VCaP (cell line): ENCODE data around the gene ZC3H13.

Experiments
- H3K27ac ChIP-seq: fragments of 450-650 bp; 2 replicates; pipeline ENCODE4 v1.5.1; 2017
- TF ChIP-seq, protein P1 (sequence below): fragments of 450-650 bp; conservative IDR thresholded peaks from 2 replicates; pipeline ENCODE4 v1.5.1; 2017; ENCODE audit warnings: mild to moderate bottlenecking, moderate library complexity

Gene ZC3H13

DNA sequence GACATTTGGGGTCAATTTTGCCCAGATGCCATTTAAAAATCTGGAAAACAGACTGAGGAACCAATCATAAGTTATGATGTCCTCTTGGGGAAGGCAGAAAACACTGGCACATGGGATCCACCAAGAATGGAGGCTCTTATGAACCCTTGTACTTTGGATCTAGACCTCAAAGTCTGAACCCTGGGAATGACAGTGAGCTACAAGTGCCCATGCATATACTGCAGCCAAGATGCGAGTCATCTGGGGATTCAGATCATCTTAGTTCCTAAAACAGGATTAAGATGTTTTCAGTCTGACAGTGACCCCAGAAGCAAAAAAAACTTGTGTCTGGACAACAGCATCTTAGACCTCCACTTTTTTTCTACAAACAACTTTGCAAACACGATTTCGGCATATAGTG lies 100.8 kb downstream of the ZC3H13 start:
- TF ChIP-seq, protein P1, sequence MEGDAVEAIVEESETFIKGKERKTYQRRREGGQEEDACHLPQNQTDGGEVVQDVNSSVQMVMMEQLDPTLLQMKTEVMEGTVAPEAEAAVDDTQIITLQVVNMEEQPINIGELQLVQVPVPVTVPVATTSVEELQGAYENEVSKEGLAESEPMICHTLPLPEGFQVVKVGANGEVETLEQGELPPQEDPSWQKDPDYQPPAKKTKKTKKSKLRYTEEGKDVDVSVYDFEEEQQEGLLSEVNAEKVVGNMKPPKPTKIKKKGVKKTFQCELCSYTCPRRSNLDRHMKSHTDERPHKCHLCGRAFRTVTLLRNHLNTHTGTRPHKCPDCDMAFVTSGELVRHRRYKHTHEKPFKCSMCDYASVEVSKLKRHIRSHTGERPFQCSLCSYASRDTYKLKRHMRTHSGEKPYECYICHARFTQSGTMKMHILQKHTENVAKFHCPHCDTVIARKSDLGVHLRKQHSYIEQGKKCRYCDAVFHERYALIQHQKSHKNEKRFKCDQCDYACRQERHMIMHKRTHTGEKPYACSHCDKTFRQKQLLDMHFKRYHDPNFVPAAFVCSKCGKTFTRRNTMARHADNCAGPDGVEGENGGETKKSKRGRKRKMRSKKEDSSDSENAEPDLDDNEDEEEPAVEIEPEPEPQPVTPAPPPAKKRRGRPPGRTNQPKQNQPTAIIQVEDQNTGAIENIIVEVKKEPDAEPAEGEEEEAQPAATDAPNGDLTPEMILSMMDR = no peak

DNA sequence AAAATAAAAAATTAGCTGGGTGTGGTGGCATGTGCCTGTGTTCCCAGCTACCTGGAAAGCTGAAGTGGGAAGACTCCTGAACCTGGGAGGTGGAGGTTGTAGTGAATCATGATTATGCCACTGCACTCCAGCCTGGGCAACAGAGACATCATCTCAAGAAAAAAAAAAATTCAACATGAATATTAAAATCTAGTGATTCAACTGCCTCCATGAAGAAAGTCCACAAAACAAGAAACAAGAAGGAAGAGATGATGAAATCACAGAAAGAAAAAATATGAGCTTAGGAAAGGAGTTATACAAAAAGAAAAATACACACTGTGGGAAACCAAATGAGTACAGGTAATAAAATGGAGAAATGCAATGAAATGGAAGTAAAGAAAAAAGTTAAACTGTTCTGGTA lies 101.4 kb downstream of the ZC3H13 start:
- no peak overlapping the region for H3K27ac ChIP-seq
- TF ChIP-seq, protein P1 = no peak

More for the DNA sequence above, 100.8 kb downstream of the ZC3H13 start:
- H3K27ac ChIP-seq = no peak overlapping the region

DNA sequence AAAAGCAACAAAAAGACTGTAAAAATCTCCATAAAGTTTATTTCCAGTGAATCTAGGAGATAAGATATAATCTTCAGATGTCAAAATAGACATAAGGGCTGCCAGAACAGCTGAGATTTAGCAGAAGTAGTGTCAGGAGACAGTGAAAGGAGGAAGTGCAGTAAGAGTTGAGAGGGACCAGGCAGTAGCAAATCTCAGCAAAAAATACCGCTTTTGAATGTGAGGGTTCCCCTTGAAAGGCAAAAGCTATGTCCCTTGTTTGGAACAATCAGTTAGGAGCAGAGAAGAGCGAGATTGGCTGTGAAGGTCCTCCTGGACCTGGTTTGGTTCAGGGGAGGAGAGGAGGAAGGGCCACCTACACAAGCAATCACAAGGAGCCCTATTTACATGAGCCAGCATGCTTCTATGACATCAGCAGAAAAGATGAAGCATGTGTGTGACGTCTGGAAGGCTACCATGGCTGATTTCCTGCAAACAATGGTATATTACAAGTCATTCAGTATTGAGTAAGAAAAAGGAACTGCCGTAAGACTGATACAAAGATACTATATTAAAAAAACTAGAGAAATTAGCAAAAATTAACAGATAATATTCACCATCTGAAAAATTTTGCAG lies 102.1 kb downstream of the ZC3H13 start:
- TF ChIP-seq, protein P1 = no peak
- no peak overlapping the region for H3K27ac ChIP-seq

DNA sequence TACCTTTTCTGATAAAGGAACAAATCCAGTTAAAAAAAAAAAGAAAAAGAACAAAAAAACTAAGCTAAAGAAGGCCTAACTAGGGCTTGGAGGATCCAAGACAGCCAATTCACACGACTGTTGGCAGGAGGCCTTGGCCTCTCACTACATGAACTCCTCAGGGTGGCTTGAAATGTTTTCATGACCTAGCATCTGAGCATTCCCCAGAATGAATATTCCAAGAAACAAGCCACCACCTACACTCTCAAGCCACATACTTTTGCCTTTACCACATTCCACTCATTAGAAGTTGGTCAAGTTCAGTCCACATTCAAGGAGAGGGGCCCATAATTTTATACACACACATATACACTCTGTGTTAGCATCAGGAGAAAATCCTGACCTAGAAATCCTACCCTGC lies 103.4 kb downstream of the ZC3H13 start:
- H3K27ac ChIP-seq = no peak overlapping the region
- TF ChIP-seq, protein P1 = no peak

DNA sequence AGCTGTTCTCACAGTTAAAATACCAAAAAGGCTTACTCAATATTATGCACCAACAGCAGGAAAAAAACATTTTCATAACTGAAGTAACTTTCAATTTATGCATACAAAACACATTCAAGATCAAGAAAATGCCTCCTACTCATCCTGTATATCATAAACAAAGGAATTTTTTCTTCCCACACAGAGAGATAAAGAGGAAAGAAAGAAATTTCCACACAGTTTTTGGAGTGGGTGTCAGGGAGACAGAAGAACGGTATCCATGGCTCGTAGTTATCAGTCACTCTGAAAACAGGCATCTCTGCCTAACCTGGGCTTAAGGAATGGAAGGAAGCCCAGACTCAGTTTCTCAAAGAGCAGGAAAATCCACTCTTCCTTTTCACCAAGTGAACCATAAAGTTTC lies 108.6 kb downstream of the ZC3H13 start:
- no peak overlapping the region for H3K27ac ChIP-seq
- TF ChIP-seq, protein P1 = no peak

DNA sequence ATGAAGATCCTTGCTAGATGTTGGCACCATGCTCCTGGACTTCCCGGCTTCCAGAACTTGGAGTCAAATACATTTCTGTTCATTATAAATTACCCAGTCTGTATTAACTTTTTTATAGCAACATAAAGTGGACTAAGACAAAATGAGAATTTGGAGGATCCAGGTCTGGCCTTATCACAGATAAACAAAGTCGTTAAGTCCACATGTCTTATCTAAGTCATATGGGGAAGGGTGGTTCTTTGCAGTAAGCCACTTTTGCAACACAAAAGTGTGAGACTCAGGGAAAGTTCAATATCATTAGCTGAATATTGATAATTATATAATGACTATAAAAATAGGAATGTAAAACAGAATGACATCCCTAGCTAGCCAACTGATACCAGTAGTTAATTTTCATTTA lies 109.4 kb downstream of the ZC3H13 start:
- TF ChIP-seq, protein P1 = no peak
- H3K27ac ChIP-seq = no peak overlapping the region

DNA sequence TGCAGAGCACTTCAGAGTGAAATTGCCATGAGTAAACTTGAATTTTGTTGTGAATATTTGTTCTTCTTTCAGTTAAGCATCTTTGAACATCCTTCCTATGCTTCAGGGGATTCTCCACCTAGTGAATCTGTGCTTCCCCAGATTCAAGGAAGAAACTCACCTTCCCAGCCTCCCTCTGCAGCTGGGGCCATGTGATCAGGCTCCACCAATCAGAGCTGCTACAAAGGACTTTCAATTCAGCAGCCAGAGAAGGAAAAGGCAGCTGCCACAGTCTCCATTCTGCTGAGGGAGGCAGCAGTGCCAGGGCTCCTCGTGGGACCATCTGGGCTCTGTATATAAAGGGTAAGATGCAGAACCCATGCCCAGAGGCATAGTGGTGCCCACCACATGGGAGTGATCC lies 111.3 kb downstream of the ZC3H13 start:
- H3K27ac ChIP-seq = no peak overlapping the region
- TF ChIP-seq, protein P1 = no peak
